ENCODE measurements around the gene IGSF9.

DNA sequence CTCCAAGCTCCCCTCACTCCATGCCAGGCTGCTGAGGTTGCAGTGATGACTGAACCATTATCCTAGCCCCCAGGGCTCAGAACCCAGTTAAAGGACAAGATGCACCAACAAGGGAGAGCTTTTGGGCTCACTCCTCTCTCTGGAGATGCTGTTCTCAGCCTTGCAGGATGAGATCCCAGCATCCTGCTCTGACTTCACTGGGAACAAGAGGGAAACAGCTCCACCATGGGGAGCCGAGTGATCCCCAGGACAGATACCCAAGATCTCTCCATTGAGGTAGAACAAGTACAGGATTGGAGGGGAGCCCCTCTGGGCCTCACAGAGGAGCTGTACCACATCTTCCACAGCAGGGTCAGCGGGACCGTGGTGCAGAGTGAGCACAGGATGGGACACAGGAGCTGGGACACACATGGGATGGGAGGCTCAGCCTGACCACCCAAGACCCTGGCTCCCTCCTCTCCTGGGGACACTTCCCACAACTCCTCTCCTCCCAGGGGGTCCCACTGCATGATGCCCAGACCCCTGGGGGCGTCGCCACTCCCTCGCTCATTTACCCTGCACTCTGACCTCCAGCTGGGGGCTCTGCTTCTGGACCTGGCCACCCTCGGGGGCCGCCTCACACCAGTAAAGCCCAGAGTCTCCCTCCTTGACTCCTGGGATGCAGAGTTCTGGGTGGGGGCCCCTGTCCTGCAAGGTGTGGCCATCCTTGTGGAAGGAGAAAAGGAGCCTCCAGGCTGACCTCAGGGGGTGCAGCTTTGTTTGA, 27.2 kb upstream of the IGSF9 start:
- no peak for TF ChIP-seq FOXA1 (IDR thresholded peaks at IDR 0.05)
- no peak for TF ChIP-seq HDGF (IDR thresholded peaks at IDR 0.05; ENCODE audit: borderline replicate concordance)
- no peak for TF ChIP-seq FOXK2 (IDR thresholded peaks at IDR 0.05)
- no peak for TF ChIP-seq ZNF384 (IDR thresholded peaks at IDR 0.05)
- TF ChIP-seq CTBP1 (IDR thresholded peaks at IDR 0.05; ENCODE audit: borderline replicate concordance) = no peak
- TF ChIP-seq FOXM1 (IDR thresholded peaks at IDR 0.05; ENCODE audit: borderline replicate concordance) = no peak
- no peak for TF ChIP-seq SUZ12 (IDR thresholded peaks at IDR 0.05)
- no peak for TF ChIP-seq NFRKB (IDR thresholded peaks at IDR 0.05)
- TF ChIP-seq SP1 (IDR thresholded peaks at IDR 0.05) = no peak
- TF ChIP-seq BHLHE40 (IDR thresholded peaks at IDR 0.05; ENCODE audit: borderline replicate concordance) = no peak
